ENCODE data around the gene TUBB4B. TPM values are rescaled to one million over a fixed set of nuclear protein-coding genes. Genes with fewer than 3 reads are reported as not detected.
"Not testable (repeated sequence)": the region's sequence is repeated elsewhere in the genome, so short reads cannot be mapped to it uniquely, and the experiment has no call there.

TUBB4B gene
- total RNA-seq, 1 experiment from 2014 or later = 424 TPM

- no peaks in the 10 kb centered on the region for H3K27me3 ChIP-seq (ENCODE audit: low read length)
- intact Hi-C loops (cut with micrococcal nuclease) = no loop called here
- TF ChIP-seq EZH2phosphoT487 (IDR thresholded peaks at IDR 0.05; ENCODE audit: borderline replicate concordance, low read length) (no peak), CTCF (conservative IDR thresholded peaks at IDR 0.05; ENCODE audit: low read depth, low read length) (no peak), EZH2 (IDR thresholded peaks at IDR 0.05; ENCODE audit: low read length, unreplicated experiment) (no peak)
- no peak overlapping the region for H2AFZ ChIP-seq (ENCODE audit: low read length)
- no peak overlapping the region for H3K4me3 ChIP-seq (ENCODE audit: low read length)
- no peak overlapping the region for H3K27ac ChIP-seq (ENCODE audit: low read length)
- no peaks in the 10 kb centered on the region for H3K9me3 ChIP-seq (ENCODE audit: low read length)
- CTCF ChIA-PET = interaction anchor here (0.5 to 1.0 kb wide), 5 partner anchors 10 to 166 kb away, joined by 3 to 8 read pairs (median 4); partner anchors contain the start of gene RNF224
- H3K9me2 ChIP-seq (replicated peaks; ENCODE audit: low read length) = no peaks in the 10 kb centered on the region
- peaks cover 22% of the 10 kb centered on the region for H3K4me1 ChIP-seq (ENCODE audit: insufficient read depth, low read length)
- BruUV-seq (replicated peaks) = no TSS peak
- POLR2A ChIA-PET (ENCODE audit: unreplicated experiment) = no interaction called here
- H3K79me2 ChIP-seq (ENCODE audit: low read length) = peaks cover 30% of the 10 kb centered on the region
- ATAC-seq = no peak
- no peak overlapping the region for H3K4me2 ChIP-seq (ENCODE audit: low read length)
- no peak for DNase-seq
- H4K20me1 ChIP-seq (ENCODE audit: low read length) = peaks cover 4% of the 10 kb centered on the region
- no peaks in the 10 kb centered on the region for H3F3A ChIP-seq (ENCODE audit: low read length, unreplicated experiment)
- H3K9ac ChIP-seq (ENCODE audit: low read length) = no peak overlapping the region
- H3K36me3 ChIP-seq (ENCODE audit: low read depth, low read length) = peaks cover 4% of the 10 kb centered on the region
Measured at GRCh38 chr9:137236936-137237421, 4.1 kb upstream of the TUBB4B start.

DNA sequence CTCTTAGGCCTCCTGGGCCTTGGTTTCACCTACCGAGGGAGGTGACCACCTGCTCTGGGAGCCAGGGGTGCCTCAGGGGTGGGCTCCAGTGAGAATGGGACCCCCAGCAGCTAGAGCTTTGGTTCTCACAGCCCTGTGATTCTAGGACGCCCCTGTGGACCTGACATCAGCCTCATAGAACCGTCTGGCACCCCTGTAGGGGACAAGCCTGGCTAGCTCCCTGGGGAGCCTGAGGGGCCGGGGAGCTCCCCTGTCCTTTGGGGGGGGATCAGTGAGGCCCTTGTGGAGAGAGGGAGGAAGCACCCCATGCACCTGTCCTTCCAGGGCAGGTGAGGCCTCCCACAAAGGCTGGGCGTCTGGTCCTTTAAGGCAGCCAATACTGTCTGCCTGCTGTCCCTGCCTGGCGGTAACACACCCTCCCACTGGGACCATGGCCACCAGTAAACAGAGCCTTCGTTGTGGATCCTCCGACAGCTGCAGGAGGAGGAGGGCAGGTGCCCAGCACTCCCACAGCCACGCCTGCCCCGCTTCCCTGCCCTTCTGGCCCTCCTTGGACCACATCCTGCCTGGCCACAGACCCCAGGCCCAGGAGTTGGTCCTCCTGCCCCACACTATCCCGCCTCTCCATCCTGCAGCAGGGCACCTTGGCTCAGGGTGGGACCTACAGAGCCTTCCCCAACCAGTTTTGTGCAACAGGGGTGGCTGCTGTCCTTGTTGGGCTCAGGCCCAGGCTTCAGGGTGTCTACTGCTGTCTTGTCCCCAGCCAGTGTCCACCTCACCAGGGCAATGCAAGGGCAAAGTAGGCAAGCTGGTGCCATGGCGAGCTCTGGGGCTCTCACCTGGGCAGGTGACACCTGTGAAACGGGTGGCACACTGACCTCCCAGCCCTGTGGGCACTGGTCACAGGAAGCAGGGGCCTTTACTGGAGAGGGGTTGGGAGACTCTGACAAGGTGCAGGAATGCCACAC, 3.0 kb upstream of the TUBB4B start:
- no peak for TF ChIP-seq EZH2phosphoT487 (IDR thresholded peaks at IDR 0.05; ENCODE audit: borderline replicate concordance, low read length)
- no peak for TF ChIP-seq CTCF (conservative IDR thresholded peaks at IDR 0.05; ENCODE audit: low read depth, low read length)
- no peak for TF ChIP-seq EZH2 (IDR thresholded peaks at IDR 0.05; ENCODE audit: low read length, unreplicated experiment)
- ChIA-PET POLR2A (ENCODE audit: unreplicated experiment) (interaction anchor here (0.6 kb wide), 2 partner anchors 11 to 88 kb away, joined by 3 to 4 read pairs; partner anchors contain the start of gene RNF224), CTCF (no interaction called here)
- Histone ChIP-seq H3K27me3 (ENCODE audit: low read length) (no peaks in the 10 kb centered on the region), H3K4me3 (ENCODE audit: low read length) (no peak overlapping the region), H4K20me1 (ENCODE audit: low read length) (peaks cover 15% of the 10 kb centered on the region), H2AFZ (ENCODE audit: low read length) (no peak overlapping the region), H3K4me2 (ENCODE audit: low read length) (peak overlapping the region; percentile 95), H3K4me1 (ENCODE audit: insufficient read depth, low read length) (peaks cover 31% of the 10 kb centered on the region), H3F3A (ENCODE audit: low read length, unreplicated experiment) (peaks cover 3% of the 10 kb centered on the region), H3K9me2 (replicated peaks; ENCODE audit: low read length) (no peaks in the 10 kb centered on the region), H3K9ac (ENCODE audit: low read length) (no peak overlapping the region), H3K27ac (ENCODE audit: low read length) (0 out of 2 replicates have a peak overlapping the region, but pooled peaks have one; percentile 3), H3K9me3 (ENCODE audit: low read length) (no peaks in the 10 kb centered on the region), H3K79me2 (ENCODE audit: low read length) (peaks cover 40% of the 10 kb centered on the region), H3K36me3 (ENCODE audit: low read depth, low read length) (peaks cover 15% of the 10 kb centered on the region)
- DNase-seq (peak; percentile 46), ATAC-seq (peak; percentile 20)
- intact Hi-C loops (cut with micrococcal nuclease) = no loop called here
- no TSS peak for BruUV-seq (replicated peaks)

- H3K79me2 ChIP-seq (ENCODE audit: low read length) = peaks cover 46% of the 10 kb centered on the region
- peaks cover 17% of the 10 kb centered on the region for H3K36me3 ChIP-seq (ENCODE audit: low read depth, low read length)
- H2AFZ ChIP-seq (ENCODE audit: low read length) = peak overlapping the region; percentile 78; the same call in 1 of the 2 replicates
- H3K4me2 ChIP-seq (ENCODE audit: low read length) = peak overlapping the region; percentile 95
- H3F3A ChIP-seq (ENCODE audit: low read length, unreplicated experiment); DNase-seq; H3K27me3 ChIP-seq (ENCODE audit: low read length); intact Hi-C loops (cut with micrococcal nuclease); H3K9me2 ChIP-seq (replicated peaks; ENCODE audit: low read length); ATAC-seq; H3K9me3 ChIP-seq (ENCODE audit: low read length): not testable (repeated sequence)
- peak overlapping the region; percentile 87 for H3K9ac ChIP-seq (ENCODE audit: low read length)
- BruUV-seq (replicated peaks) = TSS peak; percentile 70
- ChIA-PET CTCF (interaction anchor here (1.0 kb wide), 1 partner anchor 110 kb away, joined by 3 read pairs; no protein-coding TSS in a partner anchor), POLR2A (ENCODE audit: unreplicated experiment) (interaction anchor here (0.7 to 1.4 kb wide), 2 partner anchors 13 to 14 kb away, joined by 4 to 10 read pairs; partner anchors contain the start of gene RNF224)
- H3K4me1 ChIP-seq (ENCODE audit: insufficient read depth, low read length) = peaks cover 37% of the 10 kb centered on the region
- H3K27ac ChIP-seq (ENCODE audit: low read length) = peak overlapping the region; percentile 89
- H3K4me3 ChIP-seq (ENCODE audit: low read length) = peak overlapping the region; percentile 84
- peaks cover 28% of the 10 kb centered on the region for H4K20me1 ChIP-seq (ENCODE audit: low read length)
Measured at GRCh38 chr9:137239541-137240200, 1.4 kb upstream of the TUBB4B start.

All from PC-3 (cell line).